HG03175 (cell line): Measurements from ENCODE around the gene DHTKD1.
"Not testable (repeated sequence)": the region's sequence is repeated elsewhere in the genome, so short reads cannot be mapped to it uniquely, and the experiment has no call there.

ENCODE experiments used
- ATAC-seq: cut with Tn5 transposase; IDR thresholded peaks from one replicate; pipeline ENCODE4 v1.9.1; 2021; ENCODE audit warnings: mild to moderate bottlenecking, moderate library complexity; ENCODE audit not compliant: unreplicated experiment

The DHTKD1 gene

DNA sequence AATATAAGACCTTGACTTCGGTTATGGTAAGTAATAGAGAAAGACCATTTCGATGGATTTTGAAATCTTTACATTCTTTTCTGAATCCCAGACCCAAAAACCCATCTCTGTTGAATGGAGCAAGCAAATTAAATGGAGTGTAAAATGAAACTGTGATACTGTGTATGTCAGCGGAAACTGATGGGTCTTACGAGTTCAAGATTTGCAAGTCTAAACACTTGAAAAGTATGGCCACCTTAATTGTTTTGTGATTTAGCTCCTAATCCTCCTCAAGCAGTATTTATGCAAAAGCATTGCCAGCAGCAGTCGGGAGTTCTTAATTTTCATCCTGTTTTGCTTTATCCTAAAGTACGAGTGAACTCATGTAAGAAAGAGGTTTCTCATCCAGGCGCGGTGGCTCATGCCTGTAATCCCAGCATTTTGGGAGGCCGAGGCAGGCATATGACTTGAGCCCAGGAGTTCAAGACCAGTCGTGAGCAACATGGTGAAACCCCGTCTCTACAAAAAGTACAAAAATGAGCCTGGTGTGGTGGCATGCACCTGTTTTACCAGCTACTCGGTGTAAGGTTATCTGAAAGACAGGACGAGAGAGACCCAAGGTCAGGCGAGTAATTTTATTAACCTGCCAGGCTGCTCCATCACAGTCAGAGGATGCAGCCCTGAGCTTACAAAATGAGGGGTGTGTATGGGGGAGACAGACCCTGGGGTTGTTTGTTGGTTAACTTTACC, 5.8 kb upstream of the DHTKD1 start:
- no peak for ATAC-seq

DNA sequence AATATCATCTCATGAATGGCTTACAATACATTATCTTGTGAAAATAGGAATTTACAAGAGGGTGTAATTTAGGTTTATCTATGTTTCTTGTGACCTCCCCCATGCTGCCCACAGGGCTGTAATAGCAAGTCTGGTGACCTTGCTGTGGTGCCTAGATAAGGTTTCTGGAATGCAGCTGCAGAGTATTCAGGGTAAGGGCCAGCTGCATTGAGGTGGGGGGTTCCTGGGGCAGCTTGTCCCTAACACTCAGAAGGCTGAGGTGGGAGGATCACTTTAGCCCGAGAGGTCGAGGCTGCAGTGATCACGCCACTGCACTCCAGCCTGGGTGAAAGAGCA, 5.3 kb upstream of the DHTKD1 start:
- ATAC-seq = no peak

DNA sequence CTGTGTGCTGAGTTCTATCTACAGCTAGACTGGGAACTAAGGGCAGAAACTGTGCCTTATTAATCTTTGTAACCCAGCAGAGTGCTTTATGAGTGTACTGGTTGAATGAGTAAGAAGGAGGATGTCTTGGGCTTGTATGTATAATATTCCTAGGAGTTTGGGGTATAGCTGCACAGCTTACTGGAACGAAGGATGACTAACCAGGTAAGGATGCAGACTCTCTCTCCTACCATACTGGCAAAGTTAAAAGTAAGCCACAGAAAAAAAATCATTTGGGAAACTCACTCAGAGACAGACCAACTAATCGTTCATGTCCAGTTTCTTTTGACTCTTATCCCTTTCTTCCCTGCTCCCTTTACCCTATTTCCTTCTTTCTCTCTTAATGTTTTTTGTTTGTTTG, 1.4 kb upstream of the DHTKD1 start:
- ATAC-seq = no peak

DNA sequence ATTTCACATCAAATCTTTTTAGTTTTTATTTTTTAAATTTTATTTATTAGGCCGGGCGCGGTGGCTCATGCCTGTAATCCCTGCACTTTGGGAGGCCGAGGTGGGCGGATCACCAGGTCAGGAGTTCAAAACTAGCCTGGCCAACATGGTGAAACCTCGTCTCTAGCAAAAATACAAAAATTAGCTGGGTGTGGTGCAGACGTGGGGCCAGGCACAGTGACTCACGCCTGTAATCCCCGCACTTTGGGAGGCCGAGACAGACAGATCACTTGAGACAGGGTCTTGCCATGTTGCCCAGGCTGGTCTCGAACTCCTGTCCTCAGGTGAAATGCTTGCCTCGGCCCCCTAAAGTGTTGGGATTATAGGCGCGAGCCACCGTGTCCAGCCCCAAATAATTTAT, 2.7 kb downstream of the DHTKD1 start:
- not testable (repeated sequence) for ATAC-seq

DNA sequence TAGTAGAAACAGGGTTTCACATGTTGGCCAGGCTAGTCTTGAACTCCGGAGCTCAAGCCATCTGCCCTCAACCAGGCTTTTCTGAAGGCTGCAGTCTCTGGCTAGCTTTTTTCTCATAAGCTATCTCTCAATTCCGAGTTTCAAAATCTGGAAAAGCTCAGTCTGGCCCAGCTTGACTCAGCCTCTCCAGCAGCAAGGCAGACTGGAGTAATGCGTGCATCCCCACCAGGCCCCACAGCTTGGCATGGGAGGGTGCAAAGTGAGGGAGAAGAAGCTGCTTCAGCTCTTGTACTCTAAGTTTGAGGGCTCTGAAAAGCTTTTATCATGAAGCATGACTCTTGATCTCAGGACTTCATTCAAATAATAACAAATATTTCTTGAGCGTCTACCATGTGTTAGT, 4.8 kb downstream of the DHTKD1 start:
- no peak for ATAC-seq

DNA sequence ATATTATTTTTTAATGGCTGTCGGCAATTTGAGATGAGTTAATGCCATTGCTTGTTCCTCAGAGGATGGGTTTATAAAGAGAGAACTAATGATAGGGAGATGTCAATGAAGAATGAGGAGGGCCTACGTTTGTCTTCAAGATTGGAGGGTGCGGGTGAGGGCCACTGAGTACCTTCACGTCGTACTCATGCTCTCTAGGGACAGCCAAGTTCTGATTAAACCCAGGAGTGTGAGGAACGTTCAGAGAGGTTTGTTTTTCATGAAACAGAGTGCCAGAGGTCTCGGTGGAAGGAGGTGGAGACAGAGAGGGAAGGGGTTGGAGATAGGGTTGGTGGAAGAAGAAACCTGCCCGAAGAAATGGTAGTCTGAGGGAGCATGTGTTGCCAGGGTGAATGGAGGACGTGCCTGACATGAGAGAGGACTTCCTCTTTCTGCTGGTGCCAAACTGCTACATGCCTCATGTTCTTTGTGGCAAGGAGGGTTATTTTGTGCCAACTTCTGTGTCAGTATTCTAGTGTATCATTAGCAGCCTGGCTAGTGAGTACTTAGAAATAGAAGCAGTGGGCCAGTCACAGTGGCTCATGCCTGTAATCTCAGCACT, 8.9 kb downstream of the DHTKD1 start:
- no peak for ATAC-seq

DNA sequence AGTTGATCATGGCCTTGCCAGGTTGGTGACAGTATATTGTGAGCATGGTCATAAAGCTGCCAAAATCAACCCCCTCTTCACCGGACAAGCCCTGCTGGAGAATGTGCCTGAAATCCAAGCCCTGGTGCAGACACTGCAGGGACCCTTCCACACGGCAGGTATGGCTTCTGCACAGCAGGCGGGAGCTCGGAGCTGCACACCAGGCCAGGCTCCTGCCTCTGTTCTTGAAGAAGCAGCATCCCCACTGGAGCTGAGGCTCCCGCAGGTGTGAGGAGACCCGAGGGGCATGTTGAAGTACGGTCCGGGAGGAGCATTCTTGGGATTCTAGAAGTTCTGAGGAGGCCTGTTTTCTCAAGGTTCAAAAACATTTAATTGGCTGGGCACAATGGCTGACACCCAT, 12.7 kb downstream of the DHTKD1 start:
- ATAC-seq = no peak

DNA sequence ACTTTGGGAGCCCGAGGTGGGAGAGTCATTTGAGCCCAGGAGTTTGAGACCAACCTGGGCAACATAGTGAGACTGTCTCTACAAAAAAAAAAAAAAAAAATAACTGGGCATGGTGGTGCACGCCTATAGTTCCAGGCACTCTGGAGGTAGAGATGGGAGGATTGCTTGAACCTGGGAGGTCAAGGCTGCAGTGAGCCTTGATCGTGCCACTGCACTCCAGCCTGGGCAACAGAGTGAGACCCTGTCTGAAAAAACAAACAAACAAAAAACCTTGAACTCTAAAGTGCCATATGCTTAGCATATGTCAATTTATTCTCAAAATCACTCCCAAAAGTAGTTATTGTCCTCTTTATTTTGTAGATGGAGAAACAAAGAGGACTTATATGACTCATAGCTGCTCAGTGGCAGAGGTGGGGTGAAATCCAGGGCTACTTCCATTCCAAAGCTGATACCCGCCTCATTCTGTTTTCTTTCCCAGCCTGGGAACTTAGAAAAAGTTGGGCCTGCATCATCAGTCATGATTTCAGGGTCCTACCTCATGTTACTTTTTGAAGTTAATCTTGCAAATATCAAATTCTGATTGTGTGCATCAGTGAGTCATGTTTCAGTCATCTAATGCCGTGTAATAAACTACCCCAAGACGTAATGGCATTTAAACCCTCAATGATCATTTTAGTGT, 13.3 kb downstream of the DHTKD1 start:
- ATAC-seq = no peak

DNA sequence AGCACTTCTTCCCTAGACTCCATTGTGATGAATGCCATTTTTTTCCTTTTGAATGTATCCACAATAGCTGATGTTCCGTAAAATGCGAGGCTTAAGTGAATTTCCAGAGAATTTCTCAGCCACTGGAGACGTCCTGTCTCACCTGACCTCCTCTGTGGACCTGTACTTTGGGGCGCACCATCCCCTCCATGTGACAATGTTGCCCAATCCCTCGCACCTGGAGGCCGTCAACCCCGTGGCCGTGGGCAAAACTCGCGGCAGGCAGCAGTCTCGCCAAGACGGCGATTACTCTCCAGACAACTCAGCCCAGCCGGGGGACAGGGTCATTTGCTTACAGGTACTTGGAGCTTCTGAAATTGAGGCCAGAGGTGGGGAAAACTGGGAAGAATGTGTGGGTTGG, 20.2 kb downstream of the DHTKD1 start:
- ATAC-seq = no peak

DNA sequence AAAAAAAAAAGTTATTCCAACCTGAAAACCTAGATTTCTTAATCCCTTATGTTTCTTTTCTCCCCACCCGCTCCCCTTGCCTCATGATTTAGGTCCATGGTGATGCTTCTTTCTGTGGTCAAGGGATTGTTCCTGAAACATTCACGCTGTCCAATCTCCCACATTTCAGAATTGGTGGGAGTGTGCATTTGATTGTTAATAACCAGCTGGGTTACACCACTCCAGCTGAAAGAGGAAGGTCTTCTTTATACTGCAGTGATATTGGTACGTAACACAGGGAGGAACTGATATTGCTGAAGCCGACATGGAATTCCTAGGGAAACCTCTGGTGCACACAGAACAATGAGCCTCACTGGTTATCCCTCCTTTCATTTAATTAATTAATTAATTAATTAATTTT, 22.7 kb downstream of the DHTKD1 start:
- no peak for ATAC-seq

DNA sequence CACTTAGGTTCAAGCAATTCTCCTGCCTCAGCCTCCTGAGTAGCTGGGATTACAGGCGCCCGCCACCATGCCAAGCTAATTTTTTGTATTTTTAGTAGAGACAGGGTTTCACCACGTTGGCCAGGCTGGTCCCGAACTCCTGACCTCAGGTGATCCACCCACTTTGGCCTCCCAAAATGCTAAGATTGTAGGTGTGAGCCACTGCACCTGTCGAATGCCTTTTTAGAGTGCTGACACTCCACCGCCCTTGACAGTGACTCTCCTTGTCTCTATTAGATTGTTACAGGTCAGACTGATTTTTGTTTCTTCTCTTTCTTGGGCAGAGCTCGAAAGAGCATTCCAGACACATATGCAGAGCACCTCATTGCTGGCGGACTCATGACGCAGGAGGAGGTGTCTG, 28.6 kb downstream of the DHTKD1 start:
- not testable (repeated sequence) for ATAC-seq

DNA sequence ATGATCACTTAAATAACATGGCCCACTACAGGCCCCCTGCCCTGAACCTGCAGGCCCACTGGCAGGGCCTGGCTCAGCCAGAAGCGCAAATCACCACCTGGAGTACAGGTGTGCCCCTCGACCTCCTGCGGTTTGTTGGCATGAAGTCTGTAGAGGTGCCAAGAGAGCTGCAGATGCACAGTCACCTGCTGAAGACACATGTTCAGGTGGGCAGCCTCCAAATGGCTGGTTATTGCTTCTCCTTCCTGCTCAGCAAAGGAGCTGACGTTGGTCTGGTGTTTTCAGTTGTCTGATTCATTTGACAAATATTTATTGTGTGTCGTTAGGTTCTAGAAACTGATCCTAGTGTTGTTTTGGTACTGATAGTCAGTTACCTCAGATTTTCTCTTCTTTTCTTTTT, 29.0 kb downstream of the DHTKD1 start:
- no peak for ATAC-seq

DNA sequence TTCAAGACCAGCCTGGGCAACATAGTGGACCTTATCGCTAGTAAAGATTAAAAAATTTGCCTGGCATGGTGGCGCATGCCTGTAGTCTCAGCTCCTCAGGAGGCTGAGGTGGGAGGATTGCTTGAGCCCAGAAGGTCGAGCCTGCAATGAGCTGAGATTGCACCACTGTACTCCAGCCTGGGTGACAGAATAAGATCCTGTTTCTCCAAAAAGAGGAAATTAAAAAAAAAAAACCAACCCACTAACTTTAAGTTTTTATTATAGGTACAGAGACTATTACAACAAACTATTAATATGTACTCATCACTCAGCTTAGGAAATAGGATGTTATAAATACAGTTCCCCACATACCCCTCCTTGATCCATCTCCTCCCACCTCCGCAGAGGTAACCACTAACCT, 30.2 kb downstream of the DHTKD1 start:
- no peak for ATAC-seq

DNA sequence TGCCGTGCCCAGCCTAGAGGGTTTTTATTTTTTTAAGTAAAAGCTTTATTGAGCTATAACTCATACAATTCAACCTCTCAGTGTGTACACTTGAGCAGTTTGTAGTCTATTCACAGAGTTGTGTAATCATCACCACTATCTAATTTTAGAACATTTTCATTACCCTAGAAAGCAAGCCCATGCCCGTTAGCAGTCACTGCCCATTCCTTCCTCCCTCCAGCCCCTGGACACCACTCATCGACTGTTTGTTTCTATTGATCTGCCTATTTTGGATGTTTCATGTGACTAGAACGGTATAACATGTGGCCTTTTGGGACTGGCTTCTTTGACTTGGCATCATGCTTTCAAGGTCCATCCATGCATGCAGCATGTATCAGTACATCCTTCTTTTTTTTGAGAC, 35.0 kb downstream of the DHTKD1 start:
- ATAC-seq = no peak

DNA sequence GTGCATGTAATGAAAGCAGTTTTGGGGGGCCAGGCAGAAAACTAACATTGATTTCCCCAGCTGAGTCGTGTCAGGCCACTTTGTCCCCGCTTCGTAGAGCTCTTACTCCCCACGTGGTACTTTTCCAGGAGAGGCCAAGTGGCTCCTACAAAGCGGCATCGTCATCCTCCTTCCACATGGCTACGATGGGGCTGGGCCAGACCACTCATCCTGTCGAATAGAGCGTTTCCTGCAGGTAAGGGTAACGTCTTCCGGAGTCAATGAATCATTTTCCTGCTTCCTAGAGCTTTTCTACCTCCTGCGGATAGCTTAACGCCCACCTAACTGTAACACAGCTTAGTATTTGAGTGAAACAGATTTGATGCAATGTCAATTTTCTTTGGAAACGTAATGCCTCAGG, 39.0 kb downstream of the DHTKD1 start:
- ATAC-seq = no peak

DNA sequence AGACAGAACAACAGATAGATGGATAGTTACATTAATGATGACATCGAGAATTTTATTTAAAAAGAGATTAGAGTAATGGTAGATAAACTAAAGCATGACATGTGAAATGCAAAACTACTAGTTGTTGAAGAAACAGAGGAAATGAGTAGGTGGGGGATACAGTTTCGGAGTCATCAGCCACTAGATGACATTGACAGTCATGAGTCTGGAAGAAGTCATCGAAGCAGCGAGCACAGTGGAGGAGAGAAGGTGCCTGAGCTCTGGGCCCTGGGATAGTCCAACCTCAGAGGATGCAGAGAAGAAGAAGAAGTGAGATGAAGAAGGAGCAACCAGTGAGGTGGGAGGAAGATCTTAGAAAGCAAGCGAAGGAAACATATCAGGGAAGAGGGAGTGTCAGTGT, 40.5 kb downstream of the DHTKD1 start:
- no peak for ATAC-seq

DNA sequence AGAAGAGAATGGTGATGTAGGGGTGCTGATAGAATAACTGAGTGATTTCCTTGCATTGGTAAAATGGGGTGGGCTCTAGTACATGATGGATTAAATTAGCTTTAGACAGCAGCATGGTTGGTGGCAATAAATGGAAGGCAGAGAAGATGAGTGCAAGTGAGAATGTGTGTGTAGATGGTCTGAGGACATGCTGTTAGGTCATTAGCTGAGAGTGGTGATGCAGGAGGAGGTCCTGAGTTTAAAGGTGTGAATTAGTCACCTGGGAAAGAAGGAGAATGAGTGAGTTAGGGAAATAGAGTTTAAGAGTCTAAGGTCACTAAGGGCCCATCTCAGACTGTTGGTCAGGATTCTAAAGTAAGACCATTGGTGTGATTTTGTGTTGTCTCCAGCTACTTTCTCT, 42.8 kb downstream of the DHTKD1 start:
- ATAC-seq = no peak

DNA sequence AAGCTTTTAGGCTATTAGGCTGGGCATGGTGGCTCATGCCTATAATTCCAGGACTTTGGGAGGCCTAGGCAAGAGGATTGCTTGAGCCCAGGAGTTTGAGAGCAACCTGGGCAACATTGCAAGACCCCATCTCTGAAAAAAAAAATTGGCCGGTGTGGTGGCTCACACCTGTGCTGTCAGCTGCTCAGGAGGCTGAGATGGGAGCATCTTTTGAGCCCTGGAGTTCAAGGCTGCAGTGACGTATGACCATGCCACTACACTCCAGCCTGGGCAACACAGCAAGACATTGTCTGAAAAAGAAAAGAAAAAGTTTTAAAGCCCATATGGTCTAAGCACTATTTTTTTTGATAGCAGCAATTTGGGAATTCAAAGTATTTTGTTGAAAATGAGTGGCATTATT, 44.9 kb downstream of the DHTKD1 start:
- ATAC-seq = no peak

DNA sequence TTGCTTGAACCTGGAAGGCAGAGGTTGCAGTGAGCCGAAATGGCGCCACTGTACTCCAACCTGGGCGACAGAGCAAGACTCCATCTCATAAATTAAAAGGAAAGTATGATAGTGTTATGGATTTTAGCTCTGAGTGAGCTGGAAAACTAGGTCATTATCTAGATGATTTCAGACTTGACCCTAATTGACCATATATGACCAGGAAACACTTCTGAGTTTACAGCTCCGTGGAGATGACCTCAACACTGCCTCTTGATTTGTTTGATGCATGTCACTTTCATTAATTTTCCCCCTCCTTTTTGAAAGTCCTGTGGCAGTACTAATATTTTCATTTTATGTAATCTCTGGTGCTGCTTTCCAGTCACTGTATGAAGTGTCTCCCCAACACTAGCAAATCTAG, 52.9 kb downstream of the DHTKD1 start:
- ATAC-seq = no peak

DNA sequence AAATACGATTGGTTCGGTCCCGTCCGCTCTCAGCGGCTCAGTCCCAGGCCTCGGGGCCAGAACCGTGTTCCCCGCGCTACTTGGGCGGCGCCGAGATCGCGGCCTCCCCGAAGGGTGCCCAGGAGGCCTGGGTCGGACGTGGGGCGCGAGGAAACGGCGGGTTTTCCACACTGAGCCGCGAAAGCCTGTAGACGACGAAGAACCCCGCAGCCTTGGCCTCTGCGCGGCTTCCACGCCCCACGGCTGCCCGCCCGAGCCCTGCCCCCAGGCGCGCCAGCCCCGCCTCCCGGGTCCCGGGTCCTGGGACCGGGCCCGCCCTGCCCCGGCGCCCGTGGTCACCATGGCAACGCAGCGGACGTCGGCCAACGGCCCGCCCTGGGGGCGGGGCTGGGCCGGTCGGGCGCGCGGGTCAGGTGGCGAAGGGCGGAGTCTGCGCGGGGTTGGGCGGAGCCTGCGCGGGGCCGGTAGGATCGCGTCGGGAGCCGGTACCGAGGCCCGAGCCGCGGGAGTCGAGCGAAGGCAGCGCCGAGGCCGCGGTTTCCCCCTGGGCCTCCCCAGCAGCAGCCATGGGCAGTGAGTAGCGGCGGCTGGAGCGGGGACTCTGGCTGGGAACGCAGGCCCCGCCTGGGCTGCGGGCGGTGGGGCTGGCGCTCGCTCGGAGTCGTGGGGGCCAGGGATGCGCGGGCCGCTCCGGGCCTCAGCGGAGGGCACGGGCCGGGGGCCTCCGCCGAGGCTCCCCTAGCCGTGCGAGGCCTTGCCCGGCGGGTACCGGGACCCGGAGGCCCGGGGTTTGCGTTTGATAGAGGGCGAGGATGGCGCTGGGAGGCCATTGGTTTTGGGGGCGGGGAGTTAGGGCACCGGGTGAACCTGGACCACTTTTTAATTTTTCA, 60.7 kb downstream of the DHTKD1 start, which contains the start of gene SEC61A2:
TSS of gene SEC61A2 (plus strand) at position 456 of the 890 bp plus-strand sequence. CDS start at position 567, 111 bp downstream.
- ATAC-seq = peak; percentile 91

DNA sequence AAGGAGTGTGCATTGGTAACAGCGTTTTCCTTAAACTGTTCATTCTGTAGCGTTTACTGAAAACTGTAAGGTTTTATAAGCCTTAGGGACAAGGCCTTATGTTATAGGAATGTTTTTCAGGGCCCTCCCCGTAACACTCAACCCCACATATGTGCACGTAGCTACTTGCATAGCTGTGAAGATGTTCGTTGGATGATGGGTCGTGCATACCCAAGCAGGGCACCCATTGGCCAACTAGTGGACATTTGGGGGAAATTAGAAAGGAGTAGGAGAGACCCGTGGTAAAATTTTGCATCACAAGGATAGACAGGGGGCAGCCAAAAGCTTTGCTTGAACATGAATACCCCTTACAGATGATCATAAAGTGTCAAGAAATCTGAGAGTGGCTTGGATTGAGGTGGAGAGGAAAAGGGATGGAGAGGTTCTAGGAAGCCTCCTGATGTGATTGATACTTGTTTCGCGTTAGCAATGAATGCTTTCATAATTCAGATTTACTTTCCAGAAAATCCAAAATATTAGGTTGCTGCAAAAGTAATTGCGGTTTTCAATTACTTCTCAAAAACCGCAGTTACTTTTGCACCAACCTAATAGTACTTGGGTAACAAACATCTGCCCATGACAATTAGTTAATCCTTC, 61.6 kb downstream of the DHTKD1 start:
- ATAC-seq = peak; percentile 54
